Measurements from ENCODE around the gene STBD1. TPM values are rescaled to one million over a fixed set of nuclear protein-coding genes. Genes with fewer than 3 reads are reported as not detected.
"Not testable (repeated sequence)": the region's sequence is repeated elsewhere in the genome, so short reads cannot be mapped to it uniquely, and the experiment has no call there.

Gene STBD1
- total and polyA plus RNA-seq, 4 donors = 0.94 to 3.2 (median 1.9) TPM

DNA sequence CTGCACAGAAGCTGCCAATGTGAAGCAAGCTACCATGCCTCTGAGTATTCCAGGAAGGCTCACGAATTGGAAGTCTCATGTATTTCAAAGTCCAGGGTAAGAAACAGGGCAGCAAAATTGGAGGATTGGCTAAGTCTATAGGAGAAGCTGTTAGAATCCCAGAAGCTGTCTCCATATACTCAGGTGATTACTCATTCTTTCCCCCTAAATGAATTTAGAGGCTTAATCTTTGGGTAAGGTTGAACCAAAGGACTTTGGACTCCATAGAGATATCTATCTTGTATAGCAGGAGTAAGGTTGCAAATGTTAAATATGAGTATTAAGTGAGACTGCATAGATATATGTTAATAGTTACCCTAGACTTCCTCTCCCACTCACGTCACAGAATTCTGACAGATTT lies 36.3 kb downstream of the STBD1 start:
- Histone ChIP-seq H3K9me3 (ENCODE audit: control insufficient read depth, insufficient read depth, low read length) (no peaks in the 10 kb centered on the region), H3K36me3 (ENCODE audit: control insufficient read depth, insufficient read depth, low read length) (no peaks in the 10 kb centered on the region), H3K4me3 (ENCODE audit: low read depth, low read length) (no peak overlapping the region), H3K27ac (ENCODE audit: low read depth, low read length) (no peak overlapping the region), H3K27me3 (ENCODE audit: control insufficient read depth, insufficient read depth, low read length) (no peaks in the 10 kb centered on the region), H3K4me1 (ENCODE audit: control insufficient read depth, insufficient read depth, low read length) (peaks cover 2% of the 10 kb centered on the region)
- DNase-seq (ENCODE audit: low read depth in 4 of 6, low spot score in 6 of 6) = no peak
- no CpG with 5 or more reads among the region's 2 CpGs for whole genome bisulfite sequencing (ENCODE audit: insufficient coverage)

DNA sequence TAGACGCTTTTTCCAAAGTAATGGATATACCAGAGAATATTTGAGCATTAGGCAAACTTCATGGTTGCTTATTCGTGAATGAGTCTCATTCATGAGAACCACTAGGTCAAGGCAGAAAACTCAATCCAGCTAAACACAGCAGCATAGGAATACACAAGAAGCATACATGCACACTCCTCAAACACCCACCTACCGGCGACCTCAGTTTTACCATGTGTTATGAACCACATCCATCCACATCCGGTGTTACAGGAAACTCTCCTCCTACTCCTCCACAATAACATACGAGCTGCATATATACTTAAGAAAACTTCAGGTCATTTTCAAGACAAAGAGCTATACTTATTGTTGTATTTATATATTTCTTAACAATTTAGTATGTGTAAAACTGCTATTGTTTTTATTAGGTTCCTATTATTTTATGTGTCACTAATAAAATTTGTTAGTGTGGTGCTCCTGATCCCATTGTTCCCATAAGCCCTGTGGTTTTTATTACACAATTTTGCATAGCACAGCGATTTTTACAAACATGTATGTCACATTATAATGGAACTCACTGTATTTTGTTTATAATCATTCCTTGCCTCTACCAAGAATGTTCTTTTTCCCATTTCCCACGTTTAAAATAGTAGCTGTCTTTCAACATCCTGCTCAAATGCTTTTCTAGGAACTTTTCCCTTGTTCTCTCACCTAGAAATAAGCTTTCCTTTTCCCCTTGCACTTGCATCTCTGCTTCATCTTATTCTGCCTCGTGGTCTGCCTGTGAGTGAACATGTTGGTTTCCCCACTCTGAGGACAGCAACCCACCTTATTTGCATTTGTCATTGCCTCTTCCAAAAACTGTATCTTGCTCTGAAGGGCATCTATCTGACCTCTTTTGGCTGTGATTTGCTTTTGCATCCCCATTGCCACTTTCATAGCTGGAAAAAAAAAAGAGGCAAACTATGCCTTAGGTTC lies 48.3 kb downstream of the STBD1 start:
- no peak for DNase-seq (ENCODE audit: low read depth in 4 of 6, low spot score in 6 of 6)
- Histone ChIP-seq H3K4me1 (ENCODE audit: control insufficient read depth, insufficient read depth, low read length) (no peaks in the 10 kb centered on the region), H3K9me3 (ENCODE audit: control insufficient read depth, insufficient read depth, low read length) (peaks cover 3% of the 10 kb centered on the region), H3K36me3 (ENCODE audit: control insufficient read depth, insufficient read depth, low read length) (no peaks in the 10 kb centered on the region), H3K27ac (ENCODE audit: low read depth, low read length) (no peak overlapping the region), H3K27me3 (ENCODE audit: control insufficient read depth, insufficient read depth, low read length) (no peaks in the 10 kb centered on the region), H3K4me3 (ENCODE audit: low read depth, low read length) (no peak overlapping the region)
- WGBS (ENCODE audit: insufficient coverage) = 80% methylated on average over 6 of the region's 9 CpGs

DNA sequence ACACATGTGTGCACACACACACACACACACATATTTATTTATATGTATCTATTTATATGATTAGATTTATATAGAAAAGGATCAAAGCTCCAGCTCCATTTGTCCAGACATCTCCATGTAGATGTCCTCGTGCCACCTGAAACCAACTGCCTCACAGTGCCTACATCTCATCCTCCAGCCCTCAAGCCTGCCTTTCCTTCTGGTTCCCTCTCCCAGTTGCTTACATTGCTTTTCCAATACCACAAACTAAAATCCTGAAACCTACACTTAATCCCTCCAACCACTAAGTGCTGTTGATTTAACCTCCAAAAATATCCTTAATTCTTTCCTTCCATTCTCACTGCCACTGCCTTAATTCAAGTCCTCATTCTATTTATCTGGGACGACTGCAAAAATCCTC lies 51.4 kb downstream of the STBD1 start:
- Histone ChIP-seq H3K27ac (ENCODE audit: low read depth, low read length) (no peak overlapping the region), H3K4me1 (ENCODE audit: control insufficient read depth, insufficient read depth, low read length) (no peaks in the 10 kb centered on the region), H3K36me3 (ENCODE audit: control insufficient read depth, insufficient read depth, low read length) (no peaks in the 10 kb centered on the region), H3K27me3 (ENCODE audit: control insufficient read depth, insufficient read depth, low read length) (no peaks in the 10 kb centered on the region), H3K9me3 (ENCODE audit: control insufficient read depth, insufficient read depth, low read length) (peaks cover 4% of the 10 kb centered on the region), H3K4me3 (ENCODE audit: low read depth, low read length) (no peak overlapping the region)
- DNase-seq (ENCODE audit: low read depth in 4 of 6, low spot score in 6 of 6) = no peak
- WGBS (ENCODE audit: insufficient coverage) = 82% methylated on average over 2 of the region's 2 CpGs

DNA sequence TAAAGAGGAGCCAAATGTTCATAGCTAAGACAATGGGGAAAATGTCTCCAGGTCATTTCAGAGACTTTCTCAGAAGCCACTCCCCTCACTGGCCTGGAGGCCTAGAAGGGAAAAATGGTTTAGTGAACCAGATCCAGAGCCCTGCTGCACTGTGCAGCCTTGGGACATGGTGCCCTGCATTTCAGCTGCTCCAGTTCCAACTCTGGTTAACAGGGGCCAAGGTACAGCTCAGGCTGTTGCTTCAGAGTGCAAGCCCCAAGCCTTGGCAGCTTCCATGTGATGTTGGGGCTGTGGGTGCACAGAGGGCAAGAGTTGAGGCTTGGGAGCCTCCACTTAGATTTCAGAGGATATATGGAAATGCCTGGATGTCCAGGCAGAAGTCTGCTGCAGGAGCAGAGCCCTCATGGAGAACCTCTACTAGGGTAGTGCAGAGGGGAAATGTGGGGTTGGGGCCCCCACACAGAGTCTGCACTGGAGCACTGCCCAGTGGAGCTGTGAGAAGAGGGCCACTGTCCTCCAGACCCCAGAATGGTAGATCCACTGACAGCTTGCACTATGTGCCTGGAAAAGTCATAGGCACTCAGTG lies 53.4 kb downstream of the STBD1 start:
- not testable (repeated sequence) for H3K4me3 ChIP-seq (ENCODE audit: low read depth, low read length); DNase-seq (ENCODE audit: low read depth in 4 of 6, low spot score in 6 of 6); H3K27me3 ChIP-seq (ENCODE audit: control insufficient read depth, insufficient read depth, low read length); H3K4me1 ChIP-seq (ENCODE audit: control insufficient read depth, insufficient read depth, low read length); H3K27ac ChIP-seq (ENCODE audit: low read depth, low read length); H3K36me3 ChIP-seq (ENCODE audit: control insufficient read depth, insufficient read depth, low read length); H3K9me3 ChIP-seq (ENCODE audit: control insufficient read depth, insufficient read depth, low read length)

Small RNA genes lying within 50 kb of the gene (small RNA-seq; reads per million reads assigned to genes)
- gene RNU6-1000P (ENCODE audit: low replicate concordance) = not detected

Other genes with a start within 250 kb of the STBD1 start
- gene ART3, start 232.0 kb upstream of the STBD1 start, total RNA-seq = 1 to 10 TPM; 4.0 to 7.6 TPM
- 1 to 10 TPM; 4.0 to 4.4 TPM for gene ART3, start 232.0 kb upstream of the STBD1 start, polyA plus RNA-seq (ENCODE audit: insufficient read length in 2 of 2)
- gene NUP54, start 158.3 kb upstream of the STBD1 start, total RNA-seq = 10 to 100 TPM; 55.6 to 87.4 TPM
- gene NUP54, start 158.3 kb upstream of the STBD1 start, polyA plus RNA-seq (ENCODE audit: insufficient read length in 2 of 2) = 10 to 100 TPM; 45.5 to 56.8 TPM
- gene SCARB2, start 92.9 kb upstream of the STBD1 start, total RNA-seq = 100 to 1,000 TPM; 243 to 326 TPM
- gene SCARB2, start 92.9 kb upstream of the STBD1 start, polyA plus RNA-seq (ENCODE audit: insufficient read length in 2 of 2) = 100 to 1,000 TPM; 191 to 218 TPM
- 10 to 100 TPM in 1 of 2 donors, 1 to 10 TPM in 1; 9.4 to 14.8 TPM for gene FAM47E, start 55.0 kb upstream of the STBD1 start, total RNA-seq
- 1 to 10 TPM; 7.9 to 9.5 TPM for gene FAM47E, start 55.0 kb upstream of the STBD1 start, polyA plus RNA-seq (ENCODE audit: insufficient read length in 2 of 2)
- 1 to 10 TPM in 1 of 2 donors, under 1 TPM in 1; 0.99 to 2.9 TPM for gene CCDC158, start 114.4 kb downstream of the STBD1 start, total RNA-seq
- gene CCDC158, start 114.4 kb downstream of the STBD1 start, polyA plus RNA-seq (ENCODE audit: insufficient read length in 2 of 2) = 1 to 10 TPM; 1.2 to 1.5 TPM
- gene SHROOM3, start 128.5 kb downstream of the STBD1 start, total RNA-seq = 10 to 100 TPM; 21.4 to 23.3 TPM
- gene SHROOM3, start 128.5 kb downstream of the STBD1 start, polyA plus RNA-seq (ENCODE audit: insufficient read length in 2 of 2) = 10 to 100 TPM; 11.6 to 17.2 TPM

All from spinal cord (tissue), 10 donors.